ENCODE data around the gene THSD8.

- TF ChIP-seq, protein P1, sequence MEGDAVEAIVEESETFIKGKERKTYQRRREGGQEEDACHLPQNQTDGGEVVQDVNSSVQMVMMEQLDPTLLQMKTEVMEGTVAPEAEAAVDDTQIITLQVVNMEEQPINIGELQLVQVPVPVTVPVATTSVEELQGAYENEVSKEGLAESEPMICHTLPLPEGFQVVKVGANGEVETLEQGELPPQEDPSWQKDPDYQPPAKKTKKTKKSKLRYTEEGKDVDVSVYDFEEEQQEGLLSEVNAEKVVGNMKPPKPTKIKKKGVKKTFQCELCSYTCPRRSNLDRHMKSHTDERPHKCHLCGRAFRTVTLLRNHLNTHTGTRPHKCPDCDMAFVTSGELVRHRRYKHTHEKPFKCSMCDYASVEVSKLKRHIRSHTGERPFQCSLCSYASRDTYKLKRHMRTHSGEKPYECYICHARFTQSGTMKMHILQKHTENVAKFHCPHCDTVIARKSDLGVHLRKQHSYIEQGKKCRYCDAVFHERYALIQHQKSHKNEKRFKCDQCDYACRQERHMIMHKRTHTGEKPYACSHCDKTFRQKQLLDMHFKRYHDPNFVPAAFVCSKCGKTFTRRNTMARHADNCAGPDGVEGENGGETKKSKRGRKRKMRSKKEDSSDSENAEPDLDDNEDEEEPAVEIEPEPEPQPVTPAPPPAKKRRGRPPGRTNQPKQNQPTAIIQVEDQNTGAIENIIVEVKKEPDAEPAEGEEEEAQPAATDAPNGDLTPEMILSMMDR (IDR thresholded peaks at IDR 0.05) = no peak
- no peak for TF ChIP-seq POLR2A (IDR thresholded peaks at IDR 0.05)
Observed at GRCh38 chr19:12834566-12834943, 32.7 kb downstream of the THSD8 start, which contains the start of gene RTBDN.
